Hematopoietic multipotent progenitor cell treated with erythropoietin and hydrocortisone succinate and interleukin-3 and kit ligand, for 8 days (in vitro differentiated cells): ENCODE data around the gene HMGA1.
"Not testable (repeated sequence)": the region's sequence is repeated elsewhere in the genome, so short reads cannot be mapped to it uniquely, and the experiment has no call there.

Source experiments
- DNase-seq: peaks from one replicate; pipeline ENCODE4 v3.0.0-alpha.2; 2015

Gene HMGA1

DNA sequence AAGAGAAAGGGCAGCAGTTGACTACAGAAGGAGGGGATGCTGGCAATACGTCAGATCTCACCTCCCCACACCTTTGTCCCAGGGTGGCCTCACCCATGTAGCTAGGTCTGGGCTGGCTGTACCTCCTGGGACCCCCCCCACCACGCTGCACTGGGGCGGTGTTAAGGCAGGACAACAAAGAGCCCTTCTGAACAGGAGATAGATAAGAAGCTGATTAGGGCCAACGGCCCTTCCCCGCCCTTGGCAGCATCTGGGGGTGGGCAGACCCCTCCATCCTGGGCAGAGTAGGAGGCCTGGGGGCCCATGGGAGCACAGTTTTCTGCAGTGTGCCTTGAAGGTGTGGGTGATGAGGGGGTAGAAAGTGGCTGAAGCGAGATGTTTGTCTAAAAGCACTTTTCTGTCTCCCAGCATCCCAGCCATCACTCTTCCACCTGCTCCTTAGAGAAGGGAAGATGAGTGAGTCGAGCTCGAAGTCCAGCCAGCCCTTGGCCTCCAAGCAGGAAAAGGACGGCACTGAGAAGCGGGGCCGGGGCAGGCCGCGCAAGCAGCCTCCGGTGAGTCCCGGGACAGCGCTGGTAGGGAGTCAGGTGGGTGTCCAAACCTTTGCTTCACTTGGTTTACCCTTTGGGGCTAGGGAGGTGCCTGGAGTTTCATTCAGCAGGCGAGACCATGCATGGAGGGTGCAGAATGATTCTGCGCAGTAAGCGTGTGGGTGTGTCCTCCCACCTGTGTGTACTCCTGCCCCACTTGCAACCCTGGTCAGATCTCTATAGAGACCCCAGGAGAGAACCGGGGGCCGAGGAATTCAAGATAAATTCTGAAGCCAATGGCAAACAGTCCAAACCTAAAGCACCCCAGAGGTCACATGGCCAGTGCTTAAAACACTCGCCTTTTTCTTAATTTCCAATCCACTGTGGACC, 3.9 kb downstream of the HMGA1 start:
- DNase-seq = no peak

GRCh38 chr6:34241351-34242215, 4.9 kb downstream of the HMGA1 start:
- no peak for DNase-seq

- no peak for DNase-seq
Observed at GRCh38 chr6:34242252-34243130, 5.8 kb downstream of the HMGA1 start.

DNA sequence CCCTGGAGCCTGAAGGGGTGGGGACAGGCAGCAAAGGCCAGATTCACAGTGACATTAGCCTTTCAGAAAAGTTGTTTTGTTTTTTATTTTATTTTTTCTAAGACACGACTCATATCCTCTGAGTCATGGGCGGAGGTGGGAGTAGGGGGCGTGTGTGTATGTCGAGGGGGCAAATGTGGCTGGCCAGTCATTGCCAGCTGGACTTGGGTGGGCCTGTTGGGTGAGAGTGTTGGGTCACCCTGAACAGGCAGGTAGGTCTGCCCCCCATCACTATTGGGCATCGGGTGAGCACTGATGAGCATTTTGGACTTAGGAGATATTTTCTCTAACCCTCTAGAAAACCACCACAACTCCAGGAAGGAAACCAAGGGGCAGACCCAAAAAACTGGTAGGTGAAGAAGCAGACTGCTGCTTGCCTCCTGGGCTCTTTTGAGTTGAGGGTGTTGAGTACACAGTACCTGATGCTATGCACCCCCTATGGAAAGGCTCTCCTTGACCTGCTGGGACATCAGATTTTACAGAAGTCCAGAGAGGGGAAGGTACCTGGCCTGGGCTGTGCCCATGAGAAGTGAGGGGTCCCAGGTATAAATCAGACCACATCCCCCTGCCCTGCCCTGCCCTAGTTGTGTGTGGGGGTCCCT, 6.6 kb downstream of the HMGA1 start:
- DNase-seq = no peak

GRCh38 chr6:34243901-34244884, 7.5 kb downstream of the HMGA1 start:
- DNase-seq = peak; percentile 84

DNA sequence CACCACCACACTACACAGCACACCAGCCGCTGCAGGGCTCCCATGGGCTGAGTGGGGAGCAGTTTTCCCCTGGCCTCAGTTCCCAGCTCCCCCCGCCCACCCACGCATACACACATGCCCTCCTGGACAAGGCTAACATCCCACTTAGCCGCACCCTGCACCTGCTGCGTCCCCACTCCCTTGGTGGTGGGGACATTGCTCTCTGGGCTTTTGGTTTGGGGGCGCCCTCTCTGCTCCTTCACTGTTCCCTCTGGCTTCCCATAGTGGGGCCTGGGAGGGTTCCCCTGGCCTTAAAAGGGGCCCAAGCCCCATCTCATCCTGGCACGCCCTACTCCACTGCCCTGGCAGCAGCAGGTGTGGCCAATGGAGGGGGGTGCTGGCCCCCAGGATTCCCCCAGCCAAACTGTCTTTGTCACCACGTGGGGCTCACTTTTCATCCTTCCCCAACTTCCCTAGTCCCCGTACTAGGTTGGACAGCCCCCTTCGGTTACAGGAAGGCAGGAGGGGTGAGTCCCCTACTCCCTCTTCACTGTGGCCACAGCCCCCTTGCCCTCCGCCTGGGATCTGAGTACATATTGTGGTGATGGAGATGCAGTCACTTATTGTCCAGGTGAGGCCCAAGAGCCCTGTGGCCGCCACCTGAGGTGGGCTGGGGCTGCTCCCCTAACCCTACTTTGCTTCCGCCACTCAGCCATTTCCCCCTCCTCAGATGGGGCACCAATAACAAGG, 8.5 kb downstream of the HMGA1 start:
- not testable (repeated sequence) for DNase-seq

GRCh38 chr6:34245761-34246140, 9.1 kb downstream of the HMGA1 start:
- DNase-seq = not testable (repeated sequence)

GRCh38 chr6:34246249-34246562, 9.5 kb downstream of the HMGA1 start:
- no peak for DNase-seq

DNA sequence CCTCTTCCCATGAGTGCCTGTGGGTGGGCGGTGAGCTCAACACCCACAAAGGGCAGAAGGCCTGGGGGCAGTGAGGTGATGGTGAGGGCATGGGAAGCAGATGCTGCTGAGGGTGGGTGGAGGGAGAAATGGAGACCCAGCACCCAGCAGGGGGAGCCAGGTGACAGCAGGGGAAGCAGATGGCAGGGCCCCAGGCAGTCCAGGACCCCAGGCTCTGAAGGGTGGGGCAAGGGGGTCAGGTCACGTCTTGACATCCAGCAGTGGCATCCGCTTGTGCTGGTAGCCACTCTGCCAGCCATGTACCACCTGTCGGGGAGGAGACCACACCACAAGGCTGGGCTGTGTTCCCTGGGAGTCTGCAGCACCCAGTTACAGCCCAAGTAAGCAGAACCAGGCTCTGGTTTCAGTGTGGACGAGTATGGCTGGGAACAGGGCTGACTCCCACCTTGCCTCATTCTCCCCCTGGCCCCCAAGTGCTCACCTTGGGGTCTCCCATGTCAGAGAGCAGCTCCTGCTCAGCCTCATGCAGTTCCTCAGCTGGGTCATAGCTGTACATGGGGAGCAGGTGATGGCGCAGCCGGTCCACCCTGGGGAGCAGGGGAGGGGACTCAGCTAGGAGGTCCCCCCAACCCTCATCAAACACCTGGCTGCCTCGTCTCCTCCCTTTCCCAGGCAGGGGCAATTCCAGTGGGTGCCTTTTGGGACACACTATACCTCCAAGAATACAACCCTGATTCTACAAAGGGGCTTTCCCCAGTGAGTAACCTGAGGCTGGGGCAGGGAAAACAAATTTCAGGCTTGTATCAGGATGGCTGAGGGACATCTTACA, 10.1 kb downstream of the HMGA1 start:
- peak; percentile 58 for DNase-seq

GRCh38 chr6:34247481-34248197, 11.0 kb downstream of the HMGA1 start:
- DNase-seq = no peak

- peak; percentile 51 for DNase-seq
Observed at GRCh38 chr6:34248198-34248726, 11.6 kb downstream of the HMGA1 start.

GRCh38 chr6:34248727-34249468, 12.2 kb downstream of the HMGA1 start, which contains the start of gene SMIM29:
TSS of gene SMIM29 (minus strand) at chr6:34249006. CDS start at chr6:34247791, 1,215 bp downstream.
- DNase-seq = peak; percentile 93

DNA sequence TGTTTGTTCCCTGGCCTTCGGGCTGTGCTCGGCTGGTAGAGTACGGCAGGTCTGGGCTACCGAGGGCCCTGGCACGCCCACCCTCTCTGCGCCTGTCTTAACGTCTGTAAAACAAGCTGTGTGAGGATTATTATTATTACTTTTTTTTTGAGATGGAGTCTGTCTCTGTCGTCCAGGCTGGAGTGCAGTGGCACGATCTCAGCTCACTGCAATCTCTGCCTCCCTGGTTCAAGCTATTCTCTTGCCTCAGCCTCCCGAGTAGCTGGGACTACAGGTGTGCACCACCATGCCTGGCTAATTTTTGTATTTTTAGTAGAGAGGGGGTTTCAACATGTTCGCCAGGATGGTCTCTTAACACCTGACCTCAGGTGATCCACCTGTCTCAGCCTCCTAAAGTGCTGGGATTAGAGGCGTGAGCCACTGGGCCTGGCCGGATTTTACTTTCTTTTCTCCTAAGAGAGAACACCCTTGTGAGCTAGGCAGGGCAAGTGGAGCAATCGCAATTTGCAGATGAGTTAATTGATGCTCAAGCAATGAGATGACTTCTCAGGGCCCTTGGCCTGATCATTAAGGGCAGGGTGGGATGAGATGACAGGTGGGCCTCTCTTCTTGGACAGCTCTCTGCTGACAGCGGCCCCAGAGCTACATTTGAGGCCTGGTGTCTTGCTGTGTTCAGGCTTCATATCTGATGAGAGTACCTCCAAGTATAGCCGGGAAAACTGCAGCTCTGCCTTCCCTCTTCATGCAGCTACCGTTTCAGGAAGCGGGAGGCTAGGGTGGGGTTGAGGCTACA, 13.0 kb downstream of the HMGA1 start:
- DNase-seq = no peak

- not testable (repeated sequence) for DNase-seq
Observed at GRCh38 chr6:34252395-34252794, 15.7 kb downstream of the HMGA1 start.

- DNase-seq = no peak
Observed at GRCh38 chr6:34259529-34260069, 22.9 kb downstream of the HMGA1 start.

- DNase-seq = no peak
Observed at GRCh38 chr6:34260576-34261267, 24.0 kb downstream of the HMGA1 start.
